Activated CD8-positive, alpha-beta memory T cell treated with anti-CD3 and anti-CD28 coated beads for 1 hour (primary cell): ENCODE measurements around the gene EFNA5.

Experiments
- DNase-seq, 2 donors: peaks; one replicate each; pipeline ENCODE4 v3.0.0-alpha.2; 2020; ENCODE audit warnings: low read depth in 1 of 2; ENCODE audit errors: extremely low read depth in 1 of 2

The EFNA5 gene

DNA sequence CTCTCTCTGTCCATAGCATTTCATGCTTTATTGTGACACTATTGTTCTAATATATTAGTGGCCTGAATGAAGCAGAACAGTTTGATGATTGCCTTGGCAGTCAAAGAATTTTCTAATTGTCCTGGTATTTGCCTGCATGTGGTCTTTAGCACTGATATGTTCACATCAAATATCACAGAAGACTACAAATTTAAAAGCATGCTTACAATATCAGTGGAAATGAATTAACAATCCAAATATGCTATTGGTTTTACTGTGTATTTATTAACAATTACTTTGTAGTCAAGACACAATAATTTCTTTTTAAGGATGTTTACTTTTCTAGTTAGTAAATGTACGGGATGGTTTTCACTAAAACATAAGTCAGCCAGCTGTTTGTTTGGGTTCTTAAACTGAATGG, 18.3 kb downstream of the EFNA5 start:
- DNase-seq = no peak

DNA sequence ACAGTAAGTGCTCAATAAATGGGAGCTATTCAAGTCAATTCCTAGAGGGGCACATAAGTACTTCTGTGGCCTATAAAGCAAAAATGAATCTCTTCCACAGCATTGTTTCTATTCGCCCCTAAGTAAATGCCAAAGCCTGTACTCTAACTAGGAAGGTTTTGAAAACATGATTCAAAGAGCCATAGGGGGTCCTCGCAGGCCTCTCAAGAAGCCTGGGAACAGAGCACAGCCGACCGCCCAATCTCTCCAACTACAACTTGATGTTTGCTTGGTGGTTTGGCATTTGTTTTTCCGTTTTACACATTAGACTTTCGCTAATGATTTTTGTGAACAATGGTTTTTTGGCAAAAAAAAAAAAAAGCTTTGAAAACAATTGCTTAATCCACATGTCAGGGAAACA, 19.4 kb downstream of the EFNA5 start:
- DNase-seq = no peak

DNA sequence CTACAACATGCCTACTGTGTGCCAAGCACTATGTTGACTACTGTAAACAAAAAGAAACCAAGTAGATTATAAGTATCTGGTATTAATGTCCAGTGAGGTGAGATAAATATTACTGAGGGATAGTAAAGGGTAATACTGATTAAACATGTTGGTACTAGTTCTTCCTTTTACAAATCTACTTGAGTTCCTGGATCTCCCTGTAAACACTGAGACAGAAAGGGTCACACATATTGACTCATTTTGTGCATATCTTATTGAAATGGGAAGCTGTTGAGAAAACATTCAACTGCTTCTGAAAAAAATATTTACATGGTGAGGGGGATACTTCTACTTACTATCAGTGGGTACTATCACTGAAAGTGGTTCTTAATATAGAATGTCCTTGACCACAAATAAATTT, 24.3 kb downstream of the EFNA5 start:
- DNase-seq = no peak

DNA sequence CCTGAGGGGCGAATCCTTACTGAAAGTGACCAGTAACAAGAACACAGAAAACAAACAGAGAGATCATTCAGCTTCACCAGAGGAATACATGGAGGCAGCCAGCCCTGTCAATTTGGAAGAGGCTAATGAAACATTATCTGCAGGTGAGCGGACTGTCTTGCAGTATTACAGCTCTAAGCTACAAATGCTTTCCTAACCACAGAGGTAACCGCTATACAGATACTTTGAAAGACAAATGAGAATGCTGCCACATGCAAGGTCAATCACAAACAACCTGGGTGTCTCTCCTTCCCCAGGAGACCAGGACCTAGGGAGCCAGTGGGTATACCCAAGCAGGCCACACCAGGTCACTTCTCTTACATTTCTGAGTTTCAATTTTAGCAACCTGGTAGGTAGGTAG, 30.2 kb downstream of the EFNA5 start:
- no peak for DNase-seq

DNA sequence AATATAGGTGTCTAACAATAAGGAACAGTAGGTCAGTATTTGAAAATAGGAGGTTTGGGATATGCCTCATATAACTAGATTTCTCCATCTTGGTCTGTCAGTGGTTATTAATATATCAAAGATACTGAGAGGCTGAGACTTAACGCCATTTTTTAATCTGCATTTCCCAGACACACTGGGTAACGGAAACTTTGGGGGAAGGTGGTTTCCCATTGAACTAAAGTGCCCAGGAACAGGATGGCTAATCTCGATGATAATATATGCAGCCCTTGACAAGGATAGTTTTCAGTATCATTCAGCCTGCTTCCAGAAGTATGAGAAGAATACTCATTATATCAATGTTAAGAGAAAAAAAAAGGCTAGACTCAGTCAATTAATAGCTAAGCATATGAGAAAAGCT, 30.7 kb downstream of the EFNA5 start:
- no peak for DNase-seq

DNA sequence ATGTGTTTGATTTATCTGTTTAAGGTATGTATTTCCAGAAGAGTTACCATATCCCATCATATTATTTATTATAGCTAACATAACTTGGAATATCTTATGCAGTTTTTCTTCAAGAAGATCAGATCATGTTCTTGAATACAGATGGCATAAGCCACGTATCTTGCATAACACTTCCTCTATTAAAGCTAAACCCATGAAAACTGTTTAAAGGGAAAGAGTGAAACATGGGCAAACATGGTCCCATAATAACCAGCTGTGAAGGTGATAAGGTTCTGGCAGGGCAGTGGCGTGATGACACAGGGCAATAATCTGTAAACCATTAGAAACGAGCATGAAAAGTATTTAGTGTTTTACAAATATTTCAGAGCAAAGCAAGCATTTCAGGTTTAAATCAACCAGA, 34.2 kb downstream of the EFNA5 start:
- no peak for DNase-seq

DNA sequence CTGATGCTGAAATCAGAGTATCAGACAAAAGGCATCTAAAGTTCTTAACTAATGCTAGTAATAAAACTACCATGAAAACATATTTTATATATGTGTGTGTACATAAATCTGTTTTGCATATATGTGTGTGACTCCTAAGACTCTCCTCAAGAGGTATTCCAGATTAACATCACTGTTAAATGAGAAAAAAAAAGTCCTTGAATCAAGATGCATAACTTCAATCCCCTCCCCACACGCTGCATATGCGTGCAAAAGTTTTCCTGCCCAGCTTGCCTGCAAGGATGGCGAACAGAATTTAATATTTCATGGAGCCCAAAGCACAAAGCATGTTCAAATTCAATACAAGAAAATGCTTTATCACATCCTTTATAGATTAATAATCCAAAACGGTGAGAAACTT, 34.7 kb downstream of the EFNA5 start:
- DNase-seq = no peak

DNA sequence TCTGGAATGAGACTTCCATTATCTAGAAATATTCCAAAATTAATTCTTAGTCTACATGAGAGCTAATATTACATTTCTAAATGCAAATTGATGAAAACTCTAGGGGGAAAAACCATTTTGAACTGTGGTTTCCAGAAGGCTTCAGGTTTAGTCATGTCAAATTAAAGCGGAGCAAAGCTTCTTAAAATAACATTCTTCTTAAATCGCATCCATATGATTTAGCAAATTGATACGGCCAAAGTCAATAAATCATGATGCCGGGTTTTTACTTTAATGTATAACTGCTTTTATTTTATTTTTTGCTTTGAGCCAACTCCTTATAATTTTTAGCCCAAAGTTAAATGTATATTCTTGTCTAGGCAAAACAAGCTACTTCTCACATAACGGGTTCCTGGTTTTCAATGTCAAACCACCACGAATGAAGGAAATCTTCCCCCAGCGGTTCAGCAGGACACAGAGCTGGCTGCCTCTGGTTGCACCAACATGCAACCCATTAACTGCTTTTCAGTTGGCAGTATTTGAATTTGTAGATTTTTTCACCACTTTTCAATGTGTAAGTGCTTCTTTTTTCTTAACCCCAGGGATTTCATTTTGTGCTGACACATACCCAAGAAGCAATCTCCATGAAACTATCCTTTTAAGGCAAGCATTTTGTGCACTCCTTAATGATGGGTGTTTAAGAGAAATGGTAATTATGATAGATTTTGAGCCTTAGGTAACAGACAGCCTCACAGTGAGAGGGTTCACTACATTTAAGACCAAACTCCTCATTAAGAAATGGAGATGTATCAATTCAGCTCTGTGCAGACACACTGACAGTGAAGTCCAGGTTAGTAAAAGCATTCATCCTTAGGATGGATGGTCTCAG, 35.5 kb downstream of the EFNA5 start:
- no peak for DNase-seq

DNA sequence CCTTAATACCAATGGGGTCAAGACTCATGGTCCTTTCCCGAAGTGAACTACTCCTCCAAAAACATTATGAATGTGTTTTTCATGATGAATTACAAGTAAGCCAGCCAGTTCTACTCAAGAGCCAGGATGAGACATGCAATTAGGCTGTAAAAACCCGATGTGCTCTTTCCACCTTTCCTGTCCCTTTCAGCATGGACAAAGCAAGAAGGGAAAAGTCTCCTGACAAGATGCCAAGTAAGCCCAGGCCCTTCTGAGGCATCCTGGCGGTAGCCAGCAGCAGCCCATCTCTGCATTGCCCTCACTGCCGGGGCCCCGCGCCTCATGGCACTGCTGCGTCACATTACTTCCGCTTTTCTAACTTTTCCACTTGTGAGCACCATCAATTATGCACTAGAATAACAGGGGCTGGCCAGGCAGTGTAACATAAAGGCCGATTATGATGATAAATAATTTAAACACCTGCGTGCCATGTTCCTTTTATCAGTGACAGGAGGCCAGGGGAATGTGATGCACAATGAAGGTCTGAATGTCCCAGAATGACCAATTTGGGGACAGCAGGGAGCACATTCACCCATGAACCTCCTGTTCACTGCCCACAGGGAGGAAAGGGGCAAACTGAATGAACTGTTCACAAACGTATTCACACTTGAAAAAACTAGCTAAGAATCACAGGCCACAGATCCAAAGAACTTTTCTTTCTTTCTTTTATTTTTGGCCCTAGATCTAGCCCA, 37.4 kb downstream of the EFNA5 start:
- no peak for DNase-seq

DNA sequence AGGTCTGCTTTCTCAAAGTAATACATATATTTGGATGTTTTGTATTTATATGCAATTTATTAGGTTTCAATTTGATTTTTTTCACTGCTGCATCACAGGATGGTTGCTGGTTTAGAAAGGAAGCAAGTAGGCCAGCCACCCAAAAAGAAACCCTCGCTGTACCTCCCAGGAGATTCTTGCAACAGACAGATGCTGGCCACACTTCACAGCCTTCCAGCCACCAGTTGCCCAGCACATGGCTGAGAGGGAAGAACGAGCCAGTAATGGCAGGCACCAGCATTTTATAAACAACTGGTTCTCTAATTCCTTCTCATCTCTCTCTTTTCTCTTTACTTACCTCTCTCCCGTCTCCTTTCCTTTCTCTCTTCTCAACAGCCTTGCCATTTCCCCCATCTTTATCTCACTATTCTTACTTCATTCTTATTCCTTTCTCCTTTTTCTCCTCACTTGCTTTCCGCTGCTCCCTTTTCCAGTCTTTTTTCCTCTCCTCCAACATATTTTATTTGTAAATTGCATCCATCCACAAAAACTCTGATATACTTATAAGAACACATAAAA, 38.9 kb downstream of the EFNA5 start:
- no peak for DNase-seq

DNA sequence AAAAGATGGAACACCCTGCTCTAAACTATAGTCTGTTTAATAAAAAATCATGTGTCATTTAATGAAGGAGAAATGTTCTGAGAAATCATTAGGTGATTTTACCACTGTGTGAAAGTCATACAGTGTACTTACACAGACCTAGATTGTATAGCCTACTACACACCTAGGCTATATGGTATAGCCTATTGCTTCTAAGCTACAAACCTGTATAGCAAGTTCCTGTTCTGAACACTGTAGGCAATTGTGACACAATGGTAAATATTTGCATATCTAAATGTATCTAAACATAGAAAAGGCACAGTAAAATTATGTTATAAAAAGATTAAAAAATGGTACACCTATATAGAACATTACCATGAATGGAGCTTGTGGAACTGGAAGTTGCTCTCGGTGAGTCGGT, 40.6 kb downstream of the EFNA5 start:
- DNase-seq = no peak

DNA sequence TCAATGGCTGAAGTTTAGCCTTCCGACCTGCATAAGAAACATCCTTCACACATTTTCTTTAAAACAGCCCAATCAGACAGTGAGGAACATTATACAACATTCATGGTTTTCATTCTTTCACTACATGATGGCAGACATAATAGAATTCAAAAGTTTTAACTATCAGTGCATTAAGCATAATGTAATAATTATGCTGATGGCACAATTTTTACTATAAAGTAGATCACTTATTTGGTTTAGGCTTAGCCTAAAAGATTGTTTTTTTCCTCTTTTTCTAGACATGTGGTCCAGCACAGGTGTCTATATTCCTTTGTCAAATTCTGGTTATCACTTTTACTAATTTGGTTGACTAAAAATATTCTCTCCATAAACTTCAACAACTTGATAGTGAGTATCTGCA, 46.5 kb downstream of the EFNA5 start:
- no peak for DNase-seq

DNA sequence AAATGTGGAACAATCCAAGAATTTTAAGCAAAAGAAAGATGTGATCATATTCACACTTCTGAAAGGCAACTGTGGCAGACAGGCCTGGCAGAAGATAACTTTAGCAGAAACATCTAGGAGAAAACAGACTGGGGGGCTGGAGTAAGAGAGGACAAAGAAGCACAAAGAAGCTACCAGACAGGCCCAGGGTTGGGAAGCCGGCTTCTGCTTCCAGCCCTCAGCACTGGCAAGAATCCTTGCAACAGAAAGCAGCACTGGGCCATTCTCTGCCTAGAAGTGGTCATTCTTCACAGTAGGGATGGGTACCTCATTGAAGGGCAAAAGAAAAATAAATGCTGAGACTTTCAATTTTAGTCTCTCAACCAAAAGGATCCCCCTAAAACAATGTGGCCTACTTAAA, 49.6 kb downstream of the EFNA5 start:
- no peak for DNase-seq

DNA sequence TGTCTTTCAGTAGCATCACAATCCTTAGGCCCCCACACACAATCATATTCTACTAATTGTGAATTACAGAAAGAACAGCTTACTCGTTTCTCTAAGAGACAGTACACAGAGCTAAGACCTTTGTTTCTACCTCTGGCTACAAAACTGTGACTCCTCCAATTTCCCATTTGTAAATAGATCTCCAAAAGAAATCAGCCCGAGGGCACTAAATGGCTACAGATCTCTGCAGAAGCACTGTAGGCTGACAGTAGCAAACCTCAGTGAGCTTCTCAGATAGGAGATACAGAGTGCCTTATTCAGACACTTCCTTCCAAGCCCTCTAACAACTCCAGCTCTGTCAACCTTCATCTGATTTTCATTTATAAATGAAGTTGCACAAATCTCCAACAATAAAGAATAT, 51.0 kb downstream of the EFNA5 start:
- no peak for DNase-seq

DNA sequence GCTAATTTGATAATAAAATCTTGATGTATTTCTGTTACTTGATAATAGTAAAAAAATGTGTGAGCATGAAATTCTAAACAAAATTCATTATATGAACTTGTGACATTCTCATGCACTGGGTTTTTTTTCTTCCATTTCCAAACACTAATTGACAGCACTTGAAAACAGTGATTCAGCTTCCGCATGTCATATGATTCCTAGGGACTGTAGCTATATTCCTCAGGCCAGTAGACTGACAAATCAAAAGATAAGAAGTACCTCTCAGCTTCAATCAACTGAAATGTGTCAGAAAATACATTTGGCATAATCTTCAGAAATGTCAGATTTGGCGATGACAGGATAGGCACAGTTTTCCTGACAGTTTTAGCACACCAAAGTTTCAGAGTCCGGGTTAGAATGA, 52.5 kb downstream of the EFNA5 start:
- DNase-seq = no peak

DNA sequence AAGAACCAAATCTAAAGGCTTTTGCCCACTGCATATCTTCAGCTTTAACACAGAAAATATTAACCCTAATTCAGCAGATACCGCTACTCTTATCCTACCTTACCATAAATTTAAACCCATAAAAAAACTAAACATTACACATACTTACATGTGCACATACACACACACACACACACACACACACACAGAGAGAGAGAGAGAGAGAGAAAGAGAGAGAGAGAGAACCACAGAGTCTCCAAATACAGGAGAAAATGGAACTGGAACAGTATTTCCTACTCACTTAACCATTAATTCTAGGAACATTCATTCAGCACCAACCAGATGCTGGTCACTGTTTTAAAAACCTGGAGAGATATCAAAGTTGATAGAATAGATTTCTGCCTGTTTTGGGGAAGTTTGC, 53.7 kb downstream of the EFNA5 start:
- DNase-seq = no peak

DNA sequence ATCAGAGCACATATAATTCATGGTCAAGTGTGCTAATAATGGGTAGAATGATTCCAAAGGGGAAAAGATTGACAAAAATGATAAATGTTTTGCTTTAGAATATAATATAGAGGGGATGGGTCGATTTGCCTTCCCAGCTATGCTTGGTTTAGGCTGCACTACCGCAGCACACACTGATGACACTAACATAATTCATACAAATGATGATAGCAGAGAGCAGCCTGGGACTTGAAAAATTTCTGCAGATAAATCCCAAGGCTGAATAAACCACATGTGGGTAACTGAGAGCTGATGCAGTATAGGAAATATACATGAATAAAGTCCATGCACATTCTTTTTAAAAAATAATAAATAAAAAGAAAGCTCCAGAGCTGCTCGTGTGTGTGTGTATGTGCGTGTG, 54.5 kb downstream of the EFNA5 start:
- no peak for DNase-seq

DNA sequence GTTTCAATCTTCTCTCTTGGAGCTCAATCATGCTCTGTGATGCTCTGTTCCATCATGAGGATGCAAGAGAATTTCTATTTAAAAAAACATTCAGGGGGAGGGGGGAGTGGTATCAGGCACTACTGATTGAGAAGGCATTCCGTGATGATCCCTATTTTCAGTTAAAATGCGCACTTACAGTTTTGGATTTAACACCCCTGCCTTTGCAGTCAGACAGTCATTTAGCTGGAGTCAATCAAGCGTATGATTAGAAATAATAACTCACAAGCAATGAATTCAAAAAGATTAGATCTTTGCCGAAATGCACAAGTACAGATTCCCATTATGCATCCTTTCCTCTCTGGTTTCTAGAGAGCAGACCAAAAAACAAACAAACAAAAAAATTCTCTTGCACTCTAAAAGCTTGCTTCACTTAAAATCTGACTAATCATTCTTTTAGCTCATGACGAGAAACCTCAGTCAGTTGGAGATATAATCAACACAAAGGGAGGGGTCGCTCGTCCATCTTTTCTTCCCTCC, 55.4 kb downstream of the EFNA5 start:
- no peak for DNase-seq

DNA sequence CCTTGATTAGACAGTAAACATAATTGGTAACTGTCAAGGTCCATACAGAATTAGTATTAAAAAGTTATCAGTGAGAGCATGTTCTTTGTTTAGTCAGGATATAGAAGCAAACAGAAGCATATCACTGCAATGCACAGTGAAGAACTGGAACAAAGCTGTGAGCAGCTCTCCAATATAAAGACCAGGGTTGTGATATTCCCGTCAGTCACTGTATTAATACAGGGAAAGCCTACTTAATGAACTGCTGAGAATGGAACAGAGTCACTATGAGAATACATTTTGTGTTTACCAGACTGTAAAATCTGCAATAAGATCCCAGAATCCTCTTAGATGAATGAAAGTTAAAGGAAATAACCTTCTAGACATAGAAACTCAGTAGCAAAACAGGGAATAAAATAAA, 58.2 kb downstream of the EFNA5 start:
- DNase-seq = no peak

DNA sequence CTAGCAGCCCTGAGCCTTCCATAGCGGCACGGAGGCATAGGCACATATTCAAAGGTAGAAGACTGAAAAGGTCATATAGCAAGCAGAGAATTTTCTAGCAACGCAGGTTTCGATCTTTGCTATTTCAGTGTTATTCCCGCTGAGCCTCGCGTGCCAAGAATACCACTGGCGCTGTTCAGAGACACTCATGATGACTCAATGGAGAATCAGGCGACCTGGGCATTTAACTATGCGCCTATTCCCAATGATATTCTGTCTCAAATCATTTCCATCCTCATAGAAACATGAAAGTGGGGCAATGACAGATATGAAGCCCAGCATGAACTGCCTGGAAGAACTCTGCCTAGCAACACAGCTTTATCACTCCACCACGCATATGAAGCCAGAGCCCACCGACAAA, 59.9 kb downstream of the EFNA5 start:
- no peak for DNase-seq

DNA sequence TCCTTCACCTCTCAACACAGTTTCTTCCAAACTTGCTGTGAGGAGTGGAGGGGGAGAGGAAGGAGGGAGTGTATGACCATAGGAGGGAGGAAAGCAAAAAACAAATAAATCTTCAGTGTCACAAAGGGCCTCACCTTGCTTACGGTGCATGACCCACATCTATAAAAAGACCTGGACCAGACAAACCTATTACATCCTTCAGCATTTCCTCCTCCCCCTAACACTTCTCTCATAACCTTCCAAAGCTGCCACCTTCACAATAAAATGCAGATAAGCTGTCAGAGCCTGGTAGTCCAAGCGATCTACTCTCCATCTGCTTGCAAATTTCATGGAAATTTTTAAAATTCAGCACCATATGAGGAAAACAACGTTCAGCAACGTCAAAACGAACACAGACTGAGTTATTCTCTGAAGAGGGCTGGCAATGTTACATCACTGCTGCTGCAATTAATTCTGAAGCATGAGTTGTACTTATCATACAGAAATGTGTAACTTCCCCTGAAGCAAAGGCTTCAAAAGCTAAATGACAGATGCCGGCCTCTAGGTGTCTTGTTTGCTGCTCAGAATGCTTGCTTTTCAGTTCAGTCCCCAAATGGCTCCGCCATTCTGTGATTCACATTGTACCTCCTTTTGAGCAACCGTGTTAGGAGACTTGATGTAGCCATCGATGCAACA, 62.9 kb downstream of the EFNA5 start:
- DNase-seq = no peak
